Neuronal stem cell (in vitro differentiated cells): ENCODE results near the gene PARP15.
A peak's percentile ranks its signal among the peaks of the same experiment; 100 is the strongest.

Experiments used
- DNase-seq: peaks from one replicate; pipeline ENCODE4 v3.0.0-alpha.2; 2013; ENCODE audit warnings: low spot score
- H2AFZ ChIP-seq: one replicate; pipeline ENCODE4 v1.6.1; 2013; ENCODE audit warnings: mild to moderate bottlenecking, low read length, inconsistent platforms
- H2AK5ac ChIP-seq: 2 replicates; pipeline ENCODE4 v1.6.1; 2013; ENCODE audit warnings: low read depth, mild to moderate bottlenecking, inconsistent platforms, low read length, moderate library complexity, mixed read lengths
- H2BK120ac ChIP-seq: 2 replicates; pipeline ENCODE4 v1.6.1; 2013; ENCODE audit warnings: low read depth, mild to moderate bottlenecking, inconsistent platforms, low read length, moderate library complexity, mixed read lengths
- H2BK12ac ChIP-seq: one replicate; pipeline ENCODE4 v1.6.1; 2013; ENCODE audit warnings: low read length, inconsistent platforms
- H2BK15ac ChIP-seq: 2 replicates; pipeline ENCODE4 v1.6.1; 2013; ENCODE audit warnings: mild to moderate bottlenecking, low read length, inconsistent platforms, mixed read lengths
- H2BK5ac ChIP-seq: one replicate; pipeline ENCODE4 v1.6.1; 2013; ENCODE audit warnings: inconsistent platforms, mild to moderate bottlenecking, low read length, moderate library complexity
- H3K14ac ChIP-seq: one replicate; pipeline ENCODE4 v1.6.1; 2013; ENCODE audit warnings: low read length, inconsistent platforms
- H3K18ac ChIP-seq: 2 replicates; pipeline ENCODE4 v1.6.1; 2013; ENCODE audit warnings: low read length, inconsistent platforms
- H3K23ac ChIP-seq: 2 replicates; pipeline ENCODE4 v1.6.1; 2013; ENCODE audit warnings: low read depth, mild to moderate bottlenecking, mixed read lengths, low read length, inconsistent platforms; ENCODE audit not compliant: poor library complexity
- H3K27ac ChIP-seq: replicated peaks from 3 replicates; pipeline ENCODE4 v1.5.1; 2013; ENCODE audit warnings: low read length, inconsistent platforms
- H3K27me3 ChIP-seq, 3 experiments: 2 replicates each; pipeline ENCODE4 v1.6.1; 2013; ENCODE audit warnings: low read length in 3 of 3, mild to moderate bottlenecking in 2 of 3, inconsistent platforms in 1 of 3, low read depth in 1 of 3, mixed read lengths in 1 of 3, moderate library complexity in 1 of 3; ENCODE audit not compliant: control insufficient read depth in 3 of 3, insufficient read depth in 3 of 3
- H3K36me3 ChIP-seq, 2 donors: replicated peaks in 1 of 2; 2 replicates each; pipeline ENCODE4 v1.6.1; 2013; ENCODE audit warnings: low read length in 2 of 2; ENCODE audit not compliant: control insufficient read depth in 2 of 2, insufficient read depth in 2 of 2
- H3K4ac ChIP-seq: 2 replicates; pipeline ENCODE4 v1.6.1; 2013; ENCODE audit warnings: inconsistent platforms, mild to moderate bottlenecking, low read length, moderate library complexity
- H3K4me1 ChIP-seq, 2 donors: 1 replicate in 1 of 2; 2 replicates in 1 of 2; pipeline ENCODE4 v1.6.1; 2013; ENCODE audit warnings: low read length in 2 of 2, low read depth in 1 of 2; ENCODE audit not compliant: control insufficient read depth in 2 of 2, insufficient read depth in 1 of 2
- H3K4me2 ChIP-seq: one replicate; pipeline ENCODE4 v1.6.1; 2013; ENCODE audit warnings: mild to moderate bottlenecking, low read length, inconsistent platforms; ENCODE audit not compliant: insufficient read depth, poor library complexity, severe bottlenecking
- H3K4me3 ChIP-seq, 2 donors: 2 replicates each; pipeline ENCODE4 v1.5.1; 2013; ENCODE audit warnings: low read length in 2 of 2, mild to moderate bottlenecking in 2 of 2, inconsistent platforms in 1 of 2, moderate library complexity in 1 of 2
- H3K79me1 ChIP-seq: one replicate; pipeline ENCODE4 v1.6.1; 2013; ENCODE audit warnings: low read depth, mild to moderate bottlenecking, inconsistent platforms, low read length, moderate library complexity
- H3K9ac ChIP-seq: one replicate; pipeline ENCODE4 v1.6.1; 2013; ENCODE audit warnings: mild to moderate bottlenecking, low read depth, low read length, inconsistent platforms; ENCODE audit not compliant: poor library complexity
- H3K9me3 ChIP-seq, 2 donors: replicated peaks in 1 of 2; 2 replicates each; pipeline versions ENCODE3 to v1.6.1; 2013; ENCODE audit warnings: low read length in 2 of 2, mild to moderate bottlenecking in 2 of 2, inconsistent platforms in 1 of 2, low read depth in 1 of 2, mixed read lengths in 1 of 2, moderate library complexity in 1 of 2; ENCODE audit not compliant: control insufficient read depth in 2 of 2, insufficient read depth in 1 of 2
- H4K8ac ChIP-seq: one replicate; pipeline ENCODE4 v1.6.1; 2013; ENCODE audit warnings: low read depth, mild to moderate bottlenecking, inconsistent platforms, low read length, moderate library complexity
- H4K91ac ChIP-seq: one replicate; pipeline ENCODE4 v1.6.1; 2013; ENCODE audit warnings: low read length, low read depth, mild to moderate bottlenecking, inconsistent platforms; ENCODE audit not compliant: poor library complexity
- WGBS, 2 donors: extraction: QIAGEN DNeasy Blood & Tissue Kit; methylation state at CpG; one replicate each; pipeline ENCODE4 v1.1.7; 2013; ENCODE audit warnings: missing lambda C conversion rate in 2 of 2, mixed read lengths in 1 of 2; ENCODE audit not compliant: insufficient read length in 2 of 2, insufficient replicate concordance in 1 of 2; ENCODE audit errors: extremely low coverage in 2 of 2; 5-methylcytosine and 5-hydroxymethylcytosine counted together

PARP15 gene

DNA sequence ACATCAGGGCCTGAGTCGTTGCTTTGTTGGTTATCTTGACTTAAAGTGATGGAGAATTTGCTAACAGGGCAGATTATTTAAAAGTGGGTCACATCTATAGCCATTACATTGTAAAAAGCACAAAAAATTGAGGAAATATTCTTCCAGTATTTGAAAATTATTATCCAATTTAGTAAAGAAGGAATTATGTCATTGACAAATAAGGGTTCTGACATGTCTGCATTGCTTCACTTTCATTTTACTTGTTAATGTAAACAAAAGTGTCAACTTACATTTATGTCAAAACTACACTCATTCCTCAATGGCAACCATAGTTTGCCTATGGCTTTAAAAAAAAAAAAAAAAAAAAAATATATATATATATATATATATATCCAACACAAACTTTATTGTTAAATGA lies 99.8 kb downstream of the PARP15 start:
- no peaks in the 10 kb centered on the region for H3K36me3 ChIP-seq
- H3K27ac ChIP-seq: no peak overlapping the region
- H3K9ac ChIP-seq: no peak overlapping the region
- peaks cover 5% of the 10 kb centered on the region in 2 donors for H3K4me1 ChIP-seq
- no peak for DNase-seq
- no peak overlapping the region for H3K4me2 ChIP-seq
- WGBS, 2 donors: no CpG with 5 or more reads among the region's 1 CpG
- no peak overlapping the region for H3K14ac ChIP-seq
- H2AFZ ChIP-seq: no peak overlapping the region
- H2BK15ac ChIP-seq: no peak overlapping the region
- H4K8ac ChIP-seq: no peak overlapping the region
- H3K79me1 ChIP-seq: no peaks in the 10 kb centered on the region
- no peak overlapping the region for H3K23ac ChIP-seq
- H2BK5ac ChIP-seq: no peak overlapping the region
- no peak overlapping the region for H2AK5ac ChIP-seq
- no peak overlapping the region for H3K4ac ChIP-seq
- H3K18ac ChIP-seq: no peak overlapping the region
- peaks cover 2 to 27% (median 12%) of the 10 kb centered on the region in 3 experiments for H3K27me3 ChIP-seq
- no peak overlapping the region for H2BK120ac ChIP-seq
- no peak overlapping the region for H2BK12ac ChIP-seq
- H4K91ac ChIP-seq: no peak overlapping the region
- peaks cover 0 to 3% of the 10 kb centered on the region in 2 donors for H3K9me3 ChIP-seq
- no peak overlapping the region for H3K4me3 ChIP-seq

DNA sequence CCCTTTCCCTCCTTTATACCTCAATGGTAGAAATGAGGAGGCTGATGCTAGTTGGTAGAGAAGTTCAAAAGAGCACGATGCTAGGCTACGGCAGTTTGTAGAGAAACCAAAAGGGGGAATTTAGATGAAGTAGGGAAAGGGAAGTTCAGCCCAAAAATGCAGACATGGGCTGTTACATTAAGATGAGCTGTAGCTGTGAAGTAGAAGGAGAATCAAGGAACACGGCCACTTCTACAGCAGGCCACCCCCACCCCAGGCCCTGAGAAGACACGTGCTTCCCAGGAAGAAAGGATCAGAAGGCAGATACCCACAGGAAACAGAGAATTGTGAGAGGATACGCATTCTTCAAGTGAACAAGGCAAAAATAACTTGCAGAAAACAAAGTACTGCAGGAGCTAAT lies 101.1 kb downstream of the PARP15 start:
- H2BK12ac ChIP-seq: no peak overlapping the region
- H3K14ac ChIP-seq: no peak overlapping the region
- H3K79me1 ChIP-seq: no peaks in the 10 kb centered on the region
- H2BK120ac ChIP-seq: no peak overlapping the region
- H3K9ac ChIP-seq: no peak overlapping the region
- no peak overlapping the region for H4K91ac ChIP-seq
- no peaks in the 10 kb centered on the region for H3K36me3 ChIP-seq
- H3K4me3 ChIP-seq: no peak overlapping the region
- H3K18ac ChIP-seq: no peak overlapping the region
- no peak overlapping the region for H2BK5ac ChIP-seq
- peaks cover 0 to 3% of the 10 kb centered on the region in 2 donors for H3K9me3 ChIP-seq
- no peak overlapping the region for H2AK5ac ChIP-seq
- DNase-seq: no peak
- H3K4me2 ChIP-seq: no peak overlapping the region
- H4K8ac ChIP-seq: no peak overlapping the region
- H3K27me3 ChIP-seq: peaks cover 2 to 27% (median 12%) of the 10 kb centered on the region in 3 experiments
- H3K23ac ChIP-seq: no peak overlapping the region
- no CpG with 5 or more reads among the region's 5 CpGs for WGBS, 2 donors
- no peak overlapping the region for H3K27ac ChIP-seq
- peak overlapping the region; percentile 86 for H2AFZ ChIP-seq
- H3K4ac ChIP-seq: no peak overlapping the region
- peaks cover 5% of the 10 kb centered on the region in 2 donors for H3K4me1 ChIP-seq
- H2BK15ac ChIP-seq: no peak overlapping the region

DNA sequence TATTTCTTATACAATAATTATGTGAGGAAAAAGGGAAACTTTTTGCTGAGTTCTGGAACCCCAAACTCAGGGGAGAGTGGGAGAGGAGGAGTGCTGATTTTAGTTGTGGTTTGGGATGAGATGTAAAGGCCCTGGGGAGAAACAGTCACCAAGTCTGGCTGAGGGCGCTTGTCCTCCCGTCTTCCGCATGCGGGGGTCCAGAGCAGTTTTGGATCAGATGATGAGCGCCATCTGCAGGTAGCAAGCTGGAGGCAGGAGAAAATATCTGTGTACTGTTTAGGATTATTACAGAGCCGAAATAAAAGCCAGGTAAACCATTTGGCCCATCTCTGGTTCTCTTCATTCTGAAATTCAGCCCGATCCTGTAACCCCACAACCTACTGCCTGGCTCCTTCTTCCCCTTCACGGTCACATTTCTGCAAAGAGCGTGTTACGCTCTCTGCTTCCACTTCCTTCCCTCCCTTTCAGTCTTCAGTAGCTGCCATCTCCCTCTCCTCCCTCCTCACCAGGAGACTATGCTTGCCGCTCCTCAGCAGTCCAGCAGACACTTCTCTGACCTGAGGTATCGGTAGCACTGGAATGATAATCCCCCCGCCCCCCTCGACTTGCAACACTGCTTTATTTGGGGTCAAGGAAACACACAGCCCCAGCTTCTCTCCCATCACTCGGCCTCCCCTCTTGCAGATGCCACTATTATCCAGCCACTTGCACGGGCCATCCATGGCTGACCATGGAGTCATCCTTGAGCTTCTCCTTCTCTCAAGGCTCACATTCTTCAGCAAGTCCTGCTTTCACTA lies 101.8 kb downstream of the PARP15 start:
- peaks cover 0 to 3% of the 10 kb centered on the region in 2 donors for H3K9me3 ChIP-seq
- peak overlapping the region; percentile 58 for H3K4me2 ChIP-seq
- H2BK12ac ChIP-seq: no peak overlapping the region
- no peak overlapping the region for H4K91ac ChIP-seq
- no peak overlapping the region for H2AK5ac ChIP-seq
- peak overlapping the region; percentile 86 for H2AFZ ChIP-seq
- H3K79me1 ChIP-seq: no peaks in the 10 kb centered on the region
- no peaks in the 10 kb centered on the region for H3K36me3 ChIP-seq
- H3K4me1 ChIP-seq: peaks cover 5% of the 10 kb centered on the region in 2 donors
- H3K27ac ChIP-seq: no peak overlapping the region
- no peak overlapping the region for H3K9ac ChIP-seq
- H3K4ac ChIP-seq: no peak overlapping the region
- H3K18ac ChIP-seq: no peak overlapping the region
- no peak overlapping the region for H2BK15ac ChIP-seq
- no peak overlapping the region for H3K23ac ChIP-seq
- peak overlapping the region in 1 of 2 donors; percentile 32 for H3K4me3 ChIP-seq
- no CpG with 5 or more reads among the region's 16 CpGs for WGBS, 2 donors
- no peak overlapping the region for H2BK120ac ChIP-seq
- no peak overlapping the region for H2BK5ac ChIP-seq
- no peak overlapping the region for H4K8ac ChIP-seq
- peak; percentile 62 for DNase-seq
- H3K14ac ChIP-seq: no peak overlapping the region
- peaks cover 2 to 27% (median 12%) of the 10 kb centered on the region in 3 experiments for H3K27me3 ChIP-seq

DNA sequence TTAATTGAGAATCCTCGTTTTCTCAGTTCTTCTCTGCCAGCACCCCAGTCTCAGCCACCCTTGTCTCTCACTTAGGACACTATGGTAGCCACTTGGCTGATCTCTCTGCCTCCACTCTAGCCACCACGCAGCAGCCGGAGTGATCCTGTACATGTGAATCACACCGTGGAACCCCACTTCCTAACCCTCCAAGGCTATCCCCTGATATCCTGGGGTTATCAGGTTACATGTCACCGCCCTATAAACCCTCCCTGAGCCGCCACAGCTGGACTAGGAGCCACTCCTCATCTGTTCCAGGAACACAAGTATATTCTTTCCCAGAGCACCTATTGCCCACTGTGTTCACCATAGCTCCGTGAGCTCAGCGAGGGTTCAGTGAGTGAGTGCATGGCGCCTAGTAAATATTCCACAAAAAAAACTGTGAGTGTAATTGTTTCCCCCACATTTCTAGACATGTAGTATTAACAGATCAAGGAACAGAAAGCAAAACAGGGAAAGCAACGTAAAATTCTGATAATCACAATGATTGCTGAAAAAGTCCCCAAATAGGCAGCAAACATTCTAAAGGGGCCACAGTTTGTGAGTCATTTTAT lies 102.5 kb downstream of the PARP15 start:
- H3K79me1 ChIP-seq: no peaks in the 10 kb centered on the region
- no peak overlapping the region for H2BK5ac ChIP-seq
- no peaks in the 10 kb centered on the region for H3K36me3 ChIP-seq
- H3K4me2 ChIP-seq: peak overlapping the region; percentile 83
- no peak overlapping the region for H3K4ac ChIP-seq
- no peak overlapping the region for H3K9ac ChIP-seq
- no peak overlapping the region for H3K18ac ChIP-seq
- peaks cover 0 to 3% of the 10 kb centered on the region in 2 donors for H3K9me3 ChIP-seq
- H3K27me3 ChIP-seq: peaks cover 2 to 27% (median 12%) of the 10 kb centered on the region in 3 experiments
- no peak overlapping the region for H2BK15ac ChIP-seq
- WGBS, 2 donors: no CpG with 5 or more reads among the region's 10 CpGs
- H2BK120ac ChIP-seq: no peak overlapping the region
- no peak overlapping the region for H4K91ac ChIP-seq
- no peak overlapping the region for H2BK12ac ChIP-seq
- H3K27ac ChIP-seq: no peak overlapping the region
- H2AK5ac ChIP-seq: no peak overlapping the region
- no peak for DNase-seq
- H2AFZ ChIP-seq: peak overlapping the region; percentile 86
- H3K4me1 ChIP-seq: peaks cover 5% of the 10 kb centered on the region in 2 donors
- no peak overlapping the region for H3K14ac ChIP-seq
- H3K4me3 ChIP-seq: peak overlapping the region in 1 of 2 donors; percentile 55
- no peak overlapping the region for H3K23ac ChIP-seq
- H4K8ac ChIP-seq: no peak overlapping the region
